HG03469 (cell line): Measurements from ENCODE around the gene WDR88.

Experiments
- ATAC-seq: cut with Tn5 transposase; IDR thresholded peaks from one replicate; pipeline ENCODE4 v1.9.1; 2021; ENCODE audit warnings: mild to moderate bottlenecking, moderate library complexity, moderate number of reproducible peaks; ENCODE audit not compliant: unreplicated experiment

WDR88 gene

GRCh38 chr19:33132021-33132420 is at the start of gene WDR88:
WDR88 (plus strand) TSS chr19:33132114; CDS start chr19:33132170, 56 bp downstream.
- no peak for ATAC-seq

DNA sequence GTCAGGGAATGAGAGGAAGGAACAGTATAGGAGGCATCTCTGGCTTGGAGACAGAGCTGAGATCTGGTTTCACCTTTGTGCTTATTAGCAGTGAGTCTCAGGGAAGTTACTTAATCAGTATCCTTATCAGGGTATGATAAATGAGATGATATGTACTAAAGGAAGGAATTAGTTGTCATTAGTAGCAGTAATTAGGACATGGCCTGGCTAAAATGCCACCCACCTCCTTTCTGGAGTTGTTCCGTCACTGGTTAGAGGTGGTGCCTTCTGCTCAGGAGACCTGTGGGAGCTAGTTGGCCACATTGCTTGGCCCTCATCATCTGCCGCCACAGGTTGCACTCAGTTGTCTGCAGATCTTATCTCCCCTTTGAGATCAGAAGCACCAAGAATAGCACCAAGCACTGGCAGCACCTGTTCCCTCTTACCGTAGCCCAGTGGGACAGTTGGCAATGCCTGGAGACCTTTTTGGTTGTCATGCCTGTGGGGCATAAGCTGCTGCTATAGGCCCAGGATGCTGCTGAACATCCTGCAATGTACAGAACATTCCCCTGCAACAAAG is 46.3 kb upstream of the WDR88 start:
- no peak for ATAC-seq

DNA sequence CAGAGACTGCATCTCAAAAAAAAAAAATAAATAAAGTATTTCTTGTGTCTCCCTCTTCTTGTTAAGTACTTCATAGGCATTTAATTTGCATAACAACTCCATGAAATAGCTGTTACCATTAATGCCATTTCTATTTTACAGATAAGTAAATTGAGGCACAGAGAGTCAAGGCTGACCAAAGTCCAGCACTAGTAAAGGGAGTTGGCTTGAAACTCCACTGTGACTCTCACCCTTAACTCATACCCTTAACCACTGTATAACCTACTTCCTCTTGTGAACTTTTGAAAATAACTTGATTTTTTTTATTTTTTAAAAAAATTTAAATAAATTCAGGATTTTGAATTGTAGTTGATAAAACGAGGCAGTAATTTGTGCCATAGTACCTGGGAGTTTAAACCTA is 45.0 kb upstream of the WDR88 start:
- no peak for ATAC-seq

GRCh38 chr19:33089010-33089409 is 42.9 kb upstream of the WDR88 start:
- no peak for ATAC-seq

- ATAC-seq = no peak
These were observed 41.7 kb upstream of the WDR88 start for GRCh38 chr19:33090179-33090578.

GRCh38 chr19:33093420-33094210 is 38.3 kb upstream of the WDR88 start:
- ATAC-seq = no peak

DNA sequence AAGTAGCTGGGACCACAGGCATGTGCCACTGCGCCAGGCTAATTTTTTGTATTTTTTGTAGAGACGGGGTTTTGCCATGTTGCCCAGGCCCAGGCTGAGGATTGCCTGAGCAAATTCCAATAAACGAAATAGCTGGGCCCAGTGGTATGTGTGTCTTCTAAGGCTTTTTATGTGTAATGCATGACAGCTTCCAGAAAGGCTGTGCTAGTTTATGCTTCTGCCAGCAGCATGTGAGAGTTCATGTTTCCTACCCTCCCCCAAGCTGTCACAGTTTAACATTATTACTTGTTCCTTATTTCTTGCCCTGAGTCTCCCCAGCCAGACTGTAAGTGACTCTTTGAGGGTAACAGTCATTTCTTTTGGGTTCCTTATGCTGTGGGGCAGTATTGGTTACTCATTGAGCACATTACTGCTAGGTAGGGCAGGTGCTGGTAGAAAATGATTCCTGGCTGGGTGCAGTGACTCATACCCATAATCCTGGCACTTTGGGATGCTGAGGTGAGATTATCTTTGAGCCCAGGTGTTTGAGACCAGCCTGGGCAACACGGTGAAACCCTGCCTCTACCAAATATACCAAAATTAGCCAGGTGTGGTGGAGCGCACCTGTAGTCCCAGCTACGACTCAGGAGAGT is 37.4 kb upstream of the WDR88 start:
- ATAC-seq = no peak

- ATAC-seq = no peak
These were observed 35.9 kb upstream of the WDR88 start for GRCh38 chr19:33096005-33096404.

GRCh38 chr19:33098055-33098534 is 33.8 kb upstream of the WDR88 start:
- no peak for ATAC-seq

DNA sequence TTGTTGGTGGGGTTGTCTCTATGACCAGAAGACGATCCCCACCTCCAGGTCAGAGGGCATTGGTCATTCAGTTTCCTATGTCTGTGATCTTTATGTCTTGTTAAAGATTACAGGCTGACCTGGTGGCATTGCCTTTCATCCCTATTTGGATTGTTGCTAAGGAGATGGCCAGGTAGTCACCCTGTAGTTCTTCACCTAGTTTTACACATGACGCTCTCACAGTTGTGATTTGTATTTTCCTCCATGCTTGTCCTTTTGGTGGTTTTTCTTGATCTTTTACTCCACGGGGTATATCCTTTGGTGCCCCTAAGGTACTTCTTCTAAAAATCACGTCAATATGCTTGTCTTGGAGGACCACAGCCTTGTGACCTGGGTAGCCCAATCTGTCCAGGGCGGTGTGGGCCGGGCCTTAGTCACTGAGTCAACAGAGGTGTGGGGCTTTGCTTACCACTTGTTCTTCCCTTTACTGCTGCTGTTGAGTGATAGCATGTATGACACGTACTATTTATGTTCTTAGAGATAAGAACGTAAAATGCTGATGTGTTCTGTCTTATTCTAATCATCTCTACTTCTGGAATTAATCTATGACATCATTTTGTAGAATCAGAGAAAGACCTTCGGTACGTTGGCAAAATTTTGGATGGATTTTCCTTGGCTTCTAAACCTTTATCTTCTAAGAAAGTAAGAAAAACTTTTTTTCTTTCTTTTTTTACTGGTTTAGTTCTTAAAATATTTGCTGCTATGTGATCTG is 30.8 kb upstream of the WDR88 start:
- no peak for ATAC-seq

DNA sequence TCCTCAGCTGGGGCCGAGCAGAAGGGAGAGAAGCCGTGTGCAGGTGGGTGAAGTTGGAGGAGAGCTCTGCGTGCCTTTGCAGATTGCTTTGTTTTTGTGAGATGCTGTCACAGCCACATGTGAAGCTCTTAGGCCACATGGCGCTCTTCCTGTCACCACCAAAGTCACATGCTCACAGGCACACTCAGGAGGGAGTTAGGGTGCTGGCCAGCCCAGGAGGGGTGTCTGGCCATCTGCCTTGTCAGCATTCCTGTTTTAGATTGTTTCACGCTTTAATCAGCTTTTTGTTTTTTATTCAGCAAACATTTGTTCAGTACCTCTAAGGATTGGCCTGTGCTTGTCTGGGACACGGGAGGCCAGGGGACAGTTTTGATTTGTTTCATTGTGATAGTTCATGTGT is 29.0 kb upstream of the WDR88 start:
- ATAC-seq = no peak

DNA sequence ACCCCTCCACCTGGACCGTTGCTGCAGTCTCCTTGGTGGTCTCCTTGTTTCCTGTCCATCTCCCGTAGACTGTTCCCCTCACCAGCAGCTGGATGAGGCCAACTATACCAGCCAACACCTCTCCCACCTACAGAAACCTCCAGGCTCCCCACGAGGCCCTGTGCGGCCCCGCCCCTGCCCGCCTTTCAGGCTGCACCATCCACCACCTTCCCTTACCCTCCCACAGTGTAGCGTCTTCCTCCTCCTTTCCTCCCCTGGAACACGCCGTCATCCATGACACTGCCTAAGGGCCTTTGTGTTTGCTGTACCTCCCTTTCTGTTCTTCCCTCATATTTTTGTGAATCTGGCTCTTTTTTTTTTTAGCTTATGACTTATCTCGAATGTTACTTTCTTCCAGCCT is 23.8 kb upstream of the WDR88 start:
- ATAC-seq = no peak

- no peak for ATAC-seq
These were observed 21.6 kb upstream of the WDR88 start for GRCh38 chr19:33110137-33110910.

DNA sequence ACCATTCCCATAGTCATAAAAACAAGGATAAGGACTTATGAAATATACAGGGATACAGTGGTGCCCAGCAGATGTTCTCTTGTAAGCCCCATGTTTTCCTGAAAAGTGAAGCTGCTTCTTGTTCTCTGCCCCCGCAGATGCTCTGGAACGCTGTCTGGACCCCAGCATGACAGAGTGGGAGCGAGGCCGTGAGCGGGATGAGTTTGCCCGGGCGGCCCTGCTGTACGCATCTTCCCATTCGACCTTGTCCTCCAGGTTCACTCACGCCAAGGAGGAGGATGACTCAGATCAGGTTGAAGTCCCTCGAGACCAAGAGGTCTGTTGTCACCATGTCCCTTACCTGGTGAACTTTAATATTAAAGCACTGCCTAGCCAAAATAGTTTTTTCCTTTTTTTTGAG is 20.3 kb upstream of the WDR88 start:
- ATAC-seq = no peak

DNA sequence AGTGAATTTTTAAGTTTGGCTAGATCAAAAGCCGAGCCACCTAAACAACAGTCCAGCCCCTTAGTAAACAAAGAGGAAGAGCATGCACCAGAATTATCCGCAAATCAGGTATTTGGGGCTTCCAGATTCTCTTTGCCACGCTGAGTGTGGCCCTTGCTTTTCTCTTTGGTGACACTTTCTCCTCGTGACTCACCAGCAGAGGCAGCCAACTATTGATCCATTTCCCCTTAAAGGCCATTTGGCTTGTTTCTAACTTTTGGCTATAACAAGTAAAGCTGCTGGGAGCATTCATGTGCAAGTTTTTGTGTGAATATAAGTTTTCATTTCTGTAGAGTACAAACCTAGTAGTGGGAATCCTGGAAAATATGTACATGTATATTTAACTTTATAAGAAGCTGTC is 17.6 kb upstream of the WDR88 start:
- no peak for ATAC-seq

GRCh38 chr19:33117501-33117900 is 14.4 kb upstream of the WDR88 start:
- ATAC-seq = no peak

- no peak for ATAC-seq
These were observed 13.3 kb upstream of the WDR88 start for GRCh38 chr19:33118643-33119042.

DNA sequence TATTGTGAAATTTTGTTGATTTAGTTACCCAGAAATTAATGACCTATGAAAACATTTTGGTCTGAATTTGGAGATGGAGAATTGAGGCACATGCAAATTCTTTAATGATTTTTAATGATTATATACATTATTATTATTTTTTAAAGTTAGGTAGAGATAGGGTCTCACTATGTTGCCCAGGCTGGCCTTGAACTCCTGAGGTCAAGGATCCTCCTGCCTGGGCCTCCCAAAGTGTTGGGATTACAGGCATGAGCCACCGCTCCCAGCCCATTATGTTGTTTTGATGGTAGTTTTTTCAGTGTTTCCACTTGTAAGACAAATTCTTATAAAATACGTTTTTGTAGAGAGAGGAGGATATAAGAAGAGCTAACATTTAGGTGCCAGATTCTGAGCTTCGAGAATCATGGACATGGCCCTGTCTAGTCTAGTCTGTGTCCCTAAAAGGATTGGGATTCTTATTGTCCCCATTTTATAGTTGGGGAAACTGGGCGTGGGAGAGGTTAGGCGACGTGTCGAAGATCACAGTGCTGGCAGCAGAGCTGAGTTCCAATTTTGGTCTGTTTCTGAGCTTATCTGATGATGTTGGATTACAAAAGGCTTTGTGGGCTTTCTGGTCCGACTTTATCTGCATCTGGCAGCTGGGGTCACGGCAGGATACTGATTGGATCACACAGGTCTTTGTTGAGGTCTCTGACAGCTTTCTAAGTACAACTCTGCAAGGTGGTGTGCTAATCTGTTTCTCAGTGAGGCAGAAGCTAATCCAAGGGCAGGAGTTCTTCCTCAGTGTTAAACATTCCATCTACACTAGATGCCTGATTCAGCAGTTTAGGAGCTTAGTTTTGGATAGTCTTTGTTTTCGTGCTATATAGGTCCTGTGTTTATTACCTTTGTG is 7.5 kb upstream of the WDR88 start:
- ATAC-seq = no peak

DNA sequence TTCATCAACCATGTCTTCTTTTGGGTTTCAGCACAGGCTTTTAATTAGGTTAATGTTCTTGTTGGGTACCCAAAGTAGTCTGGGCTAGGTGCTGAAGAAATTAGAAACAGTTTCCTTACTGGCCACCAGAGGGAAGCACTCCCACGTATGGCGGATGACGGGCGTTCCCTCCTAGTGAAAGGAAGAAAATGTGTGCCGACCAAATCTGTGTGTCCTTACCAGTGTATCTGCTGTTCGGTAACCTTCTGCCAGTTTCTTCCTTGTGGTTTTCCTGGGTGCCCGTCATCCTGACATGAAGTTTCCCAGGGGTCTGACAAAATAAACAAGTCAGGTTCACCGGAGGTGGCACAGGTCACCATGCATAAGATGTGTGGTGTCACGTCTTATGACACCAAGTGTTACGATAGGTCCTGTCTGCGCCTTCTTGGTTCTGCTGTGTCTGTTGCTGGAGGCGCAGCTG is 6.0 kb upstream of the WDR88 start:
- no peak for ATAC-seq
